ENCODE data around the gene SEC24B.
"Not testable (repeated sequence)": the region's sequence is repeated elsewhere in the genome, so short reads cannot be mapped to it uniquely, and the experiment has no call there.

The SEC24B gene

GRCh38 chr4:109506890-109507289 lies 73.3 kb downstream of the SEC24B start:
- DNase-seq (ENCODE audit: low spot score), result no peak

GRCh38 chr4:109510687-109511086 lies 77.1 kb downstream of the SEC24B start:
- no peak for DNase-seq (ENCODE audit: low spot score)

GRCh38 chr4:109511414-109511813 lies 77.8 kb downstream of the SEC24B start:
- DNase-seq (ENCODE audit: low spot score), result no peak

GRCh38 chr4:109513368-109513767 lies 79.8 kb downstream of the SEC24B start:
- not testable (repeated sequence) for DNase-seq (ENCODE audit: low spot score)

- no peak for DNase-seq (ENCODE audit: low spot score)
Measured at GRCh38 chr4:109532182-109532581, 98.6 kb downstream of the SEC24B start.

GRCh38 chr4:109545401-109545800 lies 111.8 kb downstream of the SEC24B start:
- no peak for DNase-seq (ENCODE audit: low spot score)

- no peak for DNase-seq (ENCODE audit: low spot score)
Measured at GRCh38 chr4:109547394-109547793, 113.8 kb downstream of the SEC24B start.

GRCh38 chr4:109548655-109549054 lies 115.0 kb downstream of the SEC24B start:
- peak; percentile 17 for DNase-seq (ENCODE audit: low spot score)

- no peak for DNase-seq (ENCODE audit: low spot score)
Measured at GRCh38 chr4:109552237-109552636, 118.6 kb downstream of the SEC24B start.

- no peak for DNase-seq (ENCODE audit: low spot score)
Measured at GRCh38 chr4:109553130-109553529, 119.5 kb downstream of the SEC24B start.

GRCh38 chr4:109554971-109555370 lies 121.4 kb downstream of the SEC24B start:
- no peak for DNase-seq (ENCODE audit: low spot score)

- no peak for DNase-seq (ENCODE audit: low spot score)
Measured at GRCh38 chr4:109557433-109557832, 123.8 kb downstream of the SEC24B start.

GRCh38 chr4:109558095-109558494 lies 124.5 kb downstream of the SEC24B start:
- DNase-seq (ENCODE audit: low spot score), result not testable (repeated sequence)

- DNase-seq (ENCODE audit: low spot score), result peak; percentile 43
Measured at GRCh38 chr4:109559625-109559982, 126.0 kb downstream of the SEC24B start.

- DNase-seq (ENCODE audit: low spot score), result peak; percentile 97
Measured at GRCh38 chr4:109559983-109560686, 126.5 kb downstream of the SEC24B start, which contains the start of gene MCUB. MCUB (plus strand) TSS chr4:109560246; CDS start chr4:109560338, 92 bp downstream.

GRCh38 chr4:109560687-109561461 lies 127.3 kb downstream of the SEC24B start:
- DNase-seq (ENCODE audit: low spot score), result peak; percentile 83

GRCh38 chr4:109562457-109563239 lies 129.0 kb downstream of the SEC24B start:
- DNase-seq (ENCODE audit: low spot score), result no peak

GRCh38 chr4:109571494-109571893 lies 137.9 kb downstream of the SEC24B start:
- no peak for DNase-seq (ENCODE audit: low spot score)

GRCh38 chr4:109572154-109572553 lies 138.5 kb downstream of the SEC24B start:
- no peak for DNase-seq (ENCODE audit: low spot score)

- DNase-seq (ENCODE audit: low spot score), result no peak
Measured at GRCh38 chr4:109574443-109574850, 140.8 kb downstream of the SEC24B start.

GRCh38 chr4:109574931-109575804 lies 141.6 kb downstream of the SEC24B start:
- no peak for DNase-seq (ENCODE audit: low spot score)

- DNase-seq (ENCODE audit: low spot score), result no peak
Measured at GRCh38 chr4:109576462-109576861, 142.8 kb downstream of the SEC24B start.

Measured in AG08396 (cell line).